ENCODE measurements around the gene TMED5.

DNA sequence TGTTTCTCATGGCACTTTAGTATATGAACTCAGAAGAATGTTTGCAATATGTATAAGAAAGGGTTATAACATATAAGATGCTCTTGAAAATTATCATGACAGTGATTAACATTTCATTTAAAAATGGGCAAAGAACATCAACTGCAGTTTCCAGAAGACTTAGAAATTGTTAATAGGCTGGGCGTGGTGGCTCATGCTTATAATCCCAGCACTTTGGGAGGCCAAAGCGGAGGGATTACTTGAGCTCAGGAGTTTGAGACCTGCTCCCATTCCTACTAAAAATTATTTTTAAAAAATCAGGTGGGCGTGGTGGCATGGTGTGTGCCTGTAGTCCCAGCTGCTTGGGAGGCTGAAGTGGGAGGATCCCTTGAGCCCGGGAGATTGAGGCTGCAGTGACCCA, 78.1 kb downstream of the TMED5 start:
- TF ChIP-seq, protein P1, sequence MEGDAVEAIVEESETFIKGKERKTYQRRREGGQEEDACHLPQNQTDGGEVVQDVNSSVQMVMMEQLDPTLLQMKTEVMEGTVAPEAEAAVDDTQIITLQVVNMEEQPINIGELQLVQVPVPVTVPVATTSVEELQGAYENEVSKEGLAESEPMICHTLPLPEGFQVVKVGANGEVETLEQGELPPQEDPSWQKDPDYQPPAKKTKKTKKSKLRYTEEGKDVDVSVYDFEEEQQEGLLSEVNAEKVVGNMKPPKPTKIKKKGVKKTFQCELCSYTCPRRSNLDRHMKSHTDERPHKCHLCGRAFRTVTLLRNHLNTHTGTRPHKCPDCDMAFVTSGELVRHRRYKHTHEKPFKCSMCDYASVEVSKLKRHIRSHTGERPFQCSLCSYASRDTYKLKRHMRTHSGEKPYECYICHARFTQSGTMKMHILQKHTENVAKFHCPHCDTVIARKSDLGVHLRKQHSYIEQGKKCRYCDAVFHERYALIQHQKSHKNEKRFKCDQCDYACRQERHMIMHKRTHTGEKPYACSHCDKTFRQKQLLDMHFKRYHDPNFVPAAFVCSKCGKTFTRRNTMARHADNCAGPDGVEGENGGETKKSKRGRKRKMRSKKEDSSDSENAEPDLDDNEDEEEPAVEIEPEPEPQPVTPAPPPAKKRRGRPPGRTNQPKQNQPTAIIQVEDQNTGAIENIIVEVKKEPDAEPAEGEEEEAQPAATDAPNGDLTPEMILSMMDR (IDR thresholded peaks at IDR 0.05): no peak
- no peak for TF ChIP-seq POLR2AphosphoS5 (IDR thresholded peaks at IDR 0.05)
- no peak for TF ChIP-seq EP300 (IDR thresholded peaks at IDR 0.05; ENCODE audit: low read depth)
- TF ChIP-seq POLR2A (IDR thresholded peaks at IDR 0.05): no peak

All from transverse colon (tissue), 4 donors.